Stomach (tissue), 9 donors: ENCODE results near the gene PCDH7. TPM values are rescaled to one million over a fixed set of nuclear protein-coding genes. Genes with fewer than 3 reads are reported as not detected.
A peak's percentile ranks its signal among the peaks of the same experiment; 100 is the strongest.

ENCODE experiments used
- DNase-seq, 2 donors: peaks; one replicate each; pipeline versions ENCODE4 v3.0.0 to v3.0.0-alpha.2; 2013 to 2019
- H3K27ac ChIP-seq, 5 donors: fragments of 200-600 bp in 4 of 5; sonication (generic) in 4 of 5; one replicate each; pipeline ENCODE4 v1.5.1; 2013 to 2019; ENCODE audit warnings: mild to moderate bottlenecking in 1 of 5, moderate library complexity in 1 of 5
- H3K27me3 ChIP-seq, 3 donors: fragments of 200-600 bp; sonication (generic); one replicate each; pipeline ENCODE4 v1.5.1; 2017 to 2019; ENCODE audit warnings: mixed run types in 1 of 3
- H3K36me3 ChIP-seq, 4 donors: fragments of 200-600 bp; sonication (generic); 1 replicate in 3 of 4; 2 replicates in 1 of 4; pipeline ENCODE4 v1.5.1; 2016 to 2019
- H3K4me1 ChIP-seq, 4 donors: fragments of 200-600 bp; sonication (generic); one replicate each; pipeline ENCODE4 v1.5.1; 2016 to 2019
- H3K4me3 ChIP-seq, 4 donors: fragments of 200-600 bp; sonication (generic) in 3 of 4; one replicate each; pipeline ENCODE4 v1.5.1; 2016 to 2019; ENCODE audit warnings: mild to moderate bottlenecking in 1 of 4
- H3K9me3 ChIP-seq, 4 donors: fragments of 200-600 bp; sonication (generic); one replicate each; pipeline ENCODE4 v1.5.1; 2016 to 2019
- CTCF ChIP-seq, 7 experiments: fragments of 450-650 bp in 4 of 7; fragments of 200-600 bp in 3 of 7; sonication (generic) in 3 of 7; IDR thresholded peaks; one replicate each; pipeline ENCODE4 v1.5.1; 2016 to 2019; ENCODE audit warnings: antibody characterized with exemption in 7 of 7, control low read depth in 2 of 7, mild to moderate bottlenecking in 1 of 7
- EP300 ChIP-seq: sonication (generic); formaldehyde crosslinking; IDR thresholded peaks from one replicate; pipeline ENCODE4 v1.6.1; 2017; ENCODE audit warnings: antibody characterized with exemption
- POLR2A ChIP-seq, 4 donors: fragments of 450-650 bp; IDR thresholded peaks; one replicate each; pipeline ENCODE4 v1.6.1; 2016; ENCODE audit warnings: antibody characterized with exemption in 4 of 4, control low read depth in 2 of 4, mild to moderate bottlenecking in 1 of 4, moderate library complexity in 1 of 4
- POLR2AphosphoS5 ChIP-seq, 3 donors: sonication (generic); formaldehyde crosslinking; IDR thresholded peaks; one replicate each; pipeline ENCODE4 v1.6.1; 2016; ENCODE audit warnings: antibody characterized with exemption in 3 of 3
- WGBS, 5 donors: extraction: QIAGEN DNeasy Blood & Tissue Kit in 3 of 5; methylation state at CpG; one replicate each; pipeline versions ENCODE4 v1.1.5 to v1.1.7; 2013 to 2018; 5-methylcytosine and 5-hydroxymethylcytosine counted together
- intact Hi-C: fragments of 100-400 bp; cut with DNase I; formaldehyde crosslinking; loops from one replicate; pipeline ENCODE4 v1.15.1; 2023; ENCODE audit warnings: low total_unique reads
- polyA plus RNA-seq, 3 donors: library from polyadenylated mRNA; stranded (reverse); fragments of 200-250 nt; gene quantifications; one replicate each; pipeline ENCODE4 v1.2.3, GENCODE V29; 2013
- total RNA-seq, 5 donors: library from RNA; depleted of rRNA; stranded (reverse); fragments of >200 nt; gene quantifications; one replicate each; pipeline versions ENCODE4 v1.1.0 to v1.2.3, GENCODE V29; 2014 to 2016
- donor health status: healthy with polysubstance abuse.
- donor health status: Bipolar disorder and iron deficiency.
- donor health status: healthy.

The PCDH7 gene
- total and polyA plus RNA-seq, 8 donors, result 2.3 to 130 (median 42.9) TPM

GRCh38 chr4:30770812-30771211 lies 50.6 kb downstream of the PCDH7 start:
- peaks cover 0 to 35% (median 17%) of the 10 kb centered on the region in 4 donors for H3K4me1 ChIP-seq
- TF ChIP-seq POLR2A (IDR thresholded peaks at IDR 0.05) (no peak), POLR2AphosphoS5 (IDR thresholded peaks at IDR 0.05) (no peak), CTCF (IDR thresholded peaks at IDR 0.05) (no peak), EP300 (no peak)
- no peak for DNase-seq

GRCh38 chr4:30776451-30776850 lies 56.3 kb downstream of the PCDH7 start:
- no peak for TF ChIP-seq CTCF (IDR thresholded peaks at IDR 0.05)
- TF ChIP-seq EP300, result no peak
- no peak for TF ChIP-seq POLR2A (IDR thresholded peaks at IDR 0.05)
- TF ChIP-seq POLR2AphosphoS5 (IDR thresholded peaks at IDR 0.05), result no peak
- Histone ChIP-seq H3K9me3 (no peaks in the 10 kb centered on the region), H3K27ac (no peak overlapping the region), H3K4me3 (no peak overlapping the region), H3K36me3 (no peaks in the 10 kb centered on the region), H3K4me1 (peaks cover 0 to 6% (median 0%) of the 10 kb centered on the region in 4 donors), H3K27me3 (no peaks in the 10 kb centered on the region)
- intact Hi-C loops, result no loop called here
- WGBS, 5 donors, result 49 to 69% (median 56%) methylated on average over 3 of the region's 3 CpGs
- no peak for DNase-seq

More at GRCh38 chr4:30770812-30771211, 50.6 kb downstream of the PCDH7 start:
- 35 to 45% (median 42%) methylated on average over 2 of the region's 2 CpGs for WGBS, 5 donors
- no peaks in the 10 kb centered on the region for H3K9me3 ChIP-seq
- H3K4me3 ChIP-seq, result no peak overlapping the region
- no peaks in the 10 kb centered on the region for H3K36me3 ChIP-seq
- H3K27me3 ChIP-seq, result no peaks in the 10 kb centered on the region
- peak overlapping the region in 2 of 5 donors; percentile 31 to 40 for H3K27ac ChIP-seq
- intact Hi-C loops, result no loop called here

GRCh38 chr4:30776921-30777415 lies 56.8 kb downstream of the PCDH7 start:
- DNase-seq, result no peak
- Histone ChIP-seq H3K36me3 (no peaks in the 10 kb centered on the region), H3K9me3 (no peaks in the 10 kb centered on the region), H3K4me1 (peaks cover 0 to 6% (median 0%) of the 10 kb centered on the region in 4 donors), H3K27me3 (no peaks in the 10 kb centered on the region), H3K27ac (peak overlapping the region in 1 of 5 donors; percentile 5), H3K4me3 (no peak overlapping the region)
- 34 to 52% (median 42%) methylated on average over 2 of the region's 2 CpGs for WGBS, 5 donors
- intact Hi-C loops, result no loop called here
- TF ChIP-seq CTCF (IDR thresholded peaks at IDR 0.05) (no peak), EP300 (no peak), POLR2A (IDR thresholded peaks at IDR 0.05) (no peak), POLR2AphosphoS5 (IDR thresholded peaks at IDR 0.05) (no peak)
